ENCODE data around the gene MYL6B.

DNA sequence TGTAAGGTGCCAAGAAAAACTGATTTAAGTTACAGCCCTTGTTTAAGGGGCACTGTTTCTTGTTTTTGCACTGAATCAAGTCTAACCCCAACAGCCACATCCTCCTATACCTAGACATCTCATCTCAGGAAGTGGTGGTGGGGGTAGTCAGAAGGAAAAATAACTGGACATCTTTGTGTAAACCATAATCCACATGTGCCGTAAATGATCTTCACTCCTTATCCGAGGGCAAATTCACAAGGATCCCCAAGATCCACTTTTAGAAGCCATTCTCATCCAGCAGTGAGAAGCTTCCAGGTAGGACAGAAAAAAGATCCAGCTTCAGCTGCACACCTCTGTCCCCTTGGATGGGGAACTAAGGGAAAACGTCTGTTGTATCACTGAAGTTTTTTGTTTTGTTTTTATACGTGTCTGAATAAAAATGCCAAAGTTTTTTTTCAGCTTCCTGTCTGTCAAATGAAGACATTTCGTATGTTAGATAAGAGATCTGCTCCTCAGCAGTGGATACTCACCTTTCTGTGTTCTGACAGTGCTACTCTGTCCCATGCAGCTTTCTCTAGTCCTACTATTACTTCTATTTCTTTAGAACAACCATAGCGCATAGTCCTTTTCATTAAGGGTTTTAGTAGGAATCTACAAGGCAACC, 49.2 kb upstream of the MYL6B start:
- TF ChIP-seq GATA3 (IDR thresholded peaks at IDR 0.05; ENCODE audit: low read depth, low read length): no peak
- TF ChIP-seq GATA2 (IDR thresholded peaks at IDR 0.05; ENCODE audit: low read depth, low read length): no peak
